Tibial artery (tissue), 4 donors: ENCODE results near the gene GALNS.

ENCODE experiments used
- DNase-seq, 2 donors: peaks; one replicate each; pipeline ENCODE4 v3.0.0-alpha.2; 2019
- H3K27ac ChIP-seq, 2 donors: fragments of 200-600 bp; sonication (generic) in 1 of 2; 1 replicate in 1 of 2; 2 replicates in 1 of 2; pipeline ENCODE4 v1.5.1; 2018 to 2019; ENCODE audit warnings: mild to moderate bottlenecking in 1 of 2
- H3K27me3 ChIP-seq, 2 donors: fragments of 200-600 bp; sonication (generic) in 1 of 2; one replicate each; pipeline versions ENCODE4 v1.5.1 to v1.6.0; 2016 to 2019
- H3K36me3 ChIP-seq, 3 donors: fragments of 200-600 bp; sonication (generic) in 2 of 3; one replicate each; pipeline ENCODE4 v1.5.1; 2016 to 2019; ENCODE audit warnings: mild to moderate bottlenecking in 2 of 3
- H3K4me1 ChIP-seq, 4 donors: fragments of 200-600 bp; sonication (generic) in 2 of 4; 1 replicate in 3 of 4; 2 replicates in 1 of 4; pipeline ENCODE4 v1.5.1; 2016 to 2019
- H3K4me3 ChIP-seq, 2 donors: fragments of 200-600 bp; sonication (generic) in 1 of 2; 1 replicate in 1 of 2; 2 replicates in 1 of 2; pipeline ENCODE4 v1.5.1; 2018 to 2019; ENCODE audit warnings: mild to moderate bottlenecking in 2 of 2
- H3K9me3 ChIP-seq, 3 donors: fragments of 200-600 bp; sonication (generic) in 1 of 3; one replicate each; pipeline ENCODE4 v1.5.1; 2016 to 2019
- intact Hi-C: fragments of 100-400 bp; cut with DNase I; formaldehyde crosslinking; loops from one replicate; pipeline ENCODE4 v1.15.0; 2023; ENCODE audit warnings: low total_unique reads
- TF ChIP-seq, protein P1 (sequence below), 2 experiments: fragments of 200-600 bp in 1 of 2; fragments of 450-650 bp in 1 of 2; IDR thresholded peaks; one replicate each; pipeline ENCODE4 v1.5.1; 2017 to 2019; ENCODE audit warnings: antibody characterized with exemption in 2 of 2, mild to moderate bottlenecking in 1 of 2, moderate library complexity in 1 of 2

GALNS gene

DNA sequence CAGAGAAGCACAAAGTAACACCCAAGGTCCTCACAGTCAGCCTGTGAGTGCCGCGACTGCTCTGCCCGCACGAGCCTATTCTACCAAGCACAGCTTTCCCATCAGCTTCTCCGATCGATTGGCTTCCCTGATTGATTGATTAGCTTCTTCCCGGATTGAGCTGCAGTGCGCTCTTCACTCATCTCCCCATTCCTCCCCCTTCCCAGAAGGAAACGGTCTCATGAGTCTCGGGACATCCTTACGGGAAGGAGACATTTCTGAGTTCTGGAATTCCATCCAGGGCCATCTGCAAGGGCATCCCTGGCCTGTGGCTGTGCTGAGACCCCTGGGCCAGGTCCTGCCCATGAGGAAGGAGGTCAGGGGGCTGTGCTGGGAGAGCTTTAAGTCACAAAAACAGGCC, 89.8 kb downstream of the GALNS start:
- TF ChIP-seq, protein P1, sequence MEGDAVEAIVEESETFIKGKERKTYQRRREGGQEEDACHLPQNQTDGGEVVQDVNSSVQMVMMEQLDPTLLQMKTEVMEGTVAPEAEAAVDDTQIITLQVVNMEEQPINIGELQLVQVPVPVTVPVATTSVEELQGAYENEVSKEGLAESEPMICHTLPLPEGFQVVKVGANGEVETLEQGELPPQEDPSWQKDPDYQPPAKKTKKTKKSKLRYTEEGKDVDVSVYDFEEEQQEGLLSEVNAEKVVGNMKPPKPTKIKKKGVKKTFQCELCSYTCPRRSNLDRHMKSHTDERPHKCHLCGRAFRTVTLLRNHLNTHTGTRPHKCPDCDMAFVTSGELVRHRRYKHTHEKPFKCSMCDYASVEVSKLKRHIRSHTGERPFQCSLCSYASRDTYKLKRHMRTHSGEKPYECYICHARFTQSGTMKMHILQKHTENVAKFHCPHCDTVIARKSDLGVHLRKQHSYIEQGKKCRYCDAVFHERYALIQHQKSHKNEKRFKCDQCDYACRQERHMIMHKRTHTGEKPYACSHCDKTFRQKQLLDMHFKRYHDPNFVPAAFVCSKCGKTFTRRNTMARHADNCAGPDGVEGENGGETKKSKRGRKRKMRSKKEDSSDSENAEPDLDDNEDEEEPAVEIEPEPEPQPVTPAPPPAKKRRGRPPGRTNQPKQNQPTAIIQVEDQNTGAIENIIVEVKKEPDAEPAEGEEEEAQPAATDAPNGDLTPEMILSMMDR (IDR thresholded peaks at IDR 0.05) = no peak
- Histone ChIP-seq H3K36me3 (peaks cover 0 to 9% (median 5%) of the 10 kb centered on the region in 3 donors), H3K4me1 (peaks cover 0 to 94% (median 39%) of the 10 kb centered on the region in 4 donors), H3K27ac (peak overlapping the region in 1 of 2 donors; percentile 49), H3K9me3 (no peaks in the 10 kb centered on the region), H3K27me3 (no peaks in the 10 kb centered on the region), H3K4me3 (no peak overlapping the region)
- intact Hi-C loops = no loop called here
- DNase-seq = no peak

DNA sequence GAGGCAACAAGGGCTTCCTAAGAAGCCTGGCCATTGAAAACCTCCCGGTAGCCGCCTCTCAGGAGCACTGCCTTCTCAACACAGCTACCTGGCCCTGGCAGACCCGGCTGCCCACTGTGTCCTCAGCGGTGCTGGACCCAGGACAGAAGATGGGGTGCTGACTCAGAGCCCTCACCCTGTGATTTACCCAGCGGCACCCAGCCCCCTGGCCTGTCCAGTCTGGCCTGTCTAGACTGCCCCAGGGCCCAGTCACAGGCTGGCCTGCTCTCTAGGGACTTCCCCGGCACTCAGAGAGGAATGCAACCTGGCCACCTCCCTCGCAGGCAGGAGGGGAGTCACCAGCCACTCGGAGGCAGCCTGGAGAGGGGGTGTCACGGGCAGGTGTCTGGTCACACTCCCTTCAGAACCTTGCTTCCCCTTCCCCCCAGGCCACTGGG, 91.8 kb downstream of the GALNS start:
- peaks cover 0 to 9% (median 5%) of the 10 kb centered on the region in 3 donors for H3K36me3 ChIP-seq
- no peak overlapping the region for H3K4me3 ChIP-seq
- H3K27ac ChIP-seq = no peak overlapping the region
- no peak for DNase-seq
- H3K9me3 ChIP-seq = no peaks in the 10 kb centered on the region
- intact Hi-C loops = no loop called here
- H3K27me3 ChIP-seq = no peaks in the 10 kb centered on the region
- H3K4me1 ChIP-seq = peaks cover 0 to 91% (median 22%) of the 10 kb centered on the region in 4 donors
- TF ChIP-seq, protein P1 (IDR thresholded peaks at IDR 0.05) = no peak

DNA sequence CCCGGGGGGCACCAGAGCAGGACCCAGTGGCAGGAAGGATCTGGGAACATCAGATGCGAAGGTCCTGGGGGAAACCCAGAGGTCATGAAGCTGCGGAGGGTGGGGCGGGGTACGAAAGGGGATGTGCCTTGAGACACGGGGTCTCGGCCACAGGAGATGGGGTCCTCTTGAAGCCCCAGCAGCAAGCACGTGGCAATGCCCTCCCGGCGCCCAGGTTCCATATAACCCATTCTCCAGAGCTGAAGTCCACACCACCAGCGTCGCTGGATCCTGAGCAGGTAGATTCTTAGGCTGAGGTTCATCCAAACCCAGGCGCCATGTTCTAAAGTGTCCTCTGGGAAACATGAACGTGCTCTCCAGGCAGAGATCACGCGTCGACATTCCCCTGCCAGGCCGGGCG, 92.7 kb downstream of the GALNS start:
- Histone ChIP-seq H3K36me3 (peaks cover 0 to 9% (median 5%) of the 10 kb centered on the region in 3 donors), H3K4me1 (peaks cover 0 to 91% (median 15%) of the 10 kb centered on the region in 4 donors), H3K9me3 (peaks cover 0 to under 1% (median 0%) of the 10 kb centered on the region in 3 donors), H3K4me3 (no peak overlapping the region), H3K27ac (no peak overlapping the region), H3K27me3 (no peaks in the 10 kb centered on the region)
- intact Hi-C loops = no loop called here
- TF ChIP-seq, protein P1 (IDR thresholded peaks at IDR 0.05) = no peak
- DNase-seq = no peak
